Brain microvascular endothelial cell (primary cell): ENCODE data around the gene PLB1.

Experiments used
- DNase-seq: peaks from one replicate; pipeline ENCODE4 v3.0.0-alpha.2; 2020
- H3K27ac ChIP-seq: fragments of 250-450 bp; sonication (Bioruptor Pico); 2 replicates; pipeline ENCODE4 v1.5.1; 2020; ENCODE audit warnings: mild to moderate bottlenecking, moderate library complexity
- H3K27me3 ChIP-seq: fragments of 250-450 bp; sonication (Bioruptor Pico); replicated peaks from 2 replicates; pipeline ENCODE4 v1.5.1; 2020; ENCODE audit warnings: mild to moderate bottlenecking
- H3K36me3 ChIP-seq: fragments of 250-450 bp; sonication (Bioruptor Pico); replicated peaks from 2 replicates; pipeline ENCODE4 v1.5.1; 2020; ENCODE audit warnings: mild to moderate bottlenecking
- H3K4me3 ChIP-seq: 2 replicates; pipeline ENCODE4 v1.5.1; 2011; ENCODE audit warnings: low read depth, mild to moderate bottlenecking, control low read depth, low read length, moderate library complexity
- in situ Hi-C: cut with HindIII; loops from 2 replicates; pipeline ENCODE4 v1.10.0; 2017; ENCODE audit warnings: low sequenced_read_pairs, low pct_ligation_motif_present
- TF ChIP-seq, protein P1 (sequence below): IDR thresholded peaks from 2 replicates; pipeline ENCODE4 v1.5.1; 2011; ENCODE audit warnings: low read depth, mild to moderate bottlenecking, moderate library complexity, low read length, control low read depth, inconsistent platforms; ENCODE audit errors: missing control alignments

The PLB1 gene

DNA sequence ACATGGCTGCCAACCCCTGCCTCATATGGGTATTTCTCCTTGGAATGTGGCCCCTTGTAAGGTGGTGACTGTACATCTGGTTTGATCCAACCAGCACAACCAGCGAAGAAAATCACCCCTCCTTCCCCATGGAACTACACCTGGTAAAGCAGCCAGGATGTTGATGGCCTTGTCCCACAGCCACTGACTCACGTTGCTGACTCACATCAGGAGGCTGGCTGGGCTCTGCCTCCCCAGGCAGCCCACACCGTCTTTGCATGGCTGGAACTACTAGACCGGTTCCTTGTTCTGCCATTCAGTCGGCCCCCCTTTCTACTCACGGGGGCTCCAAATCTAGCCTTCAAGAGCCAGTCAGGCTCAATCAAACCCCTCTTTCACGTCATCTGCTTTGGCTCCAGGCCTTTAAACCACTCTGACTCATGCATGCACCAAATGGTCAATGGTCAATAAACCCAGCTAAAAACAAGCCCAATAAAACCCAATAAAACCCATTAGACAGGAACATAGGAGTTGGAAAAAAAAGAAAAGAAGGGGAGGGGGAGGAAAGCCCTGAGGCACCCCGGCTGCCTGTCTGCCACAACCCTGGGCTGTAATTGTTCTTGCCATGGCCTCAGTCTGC lies 114.8 kb downstream of the PLB1 start:
- Histone ChIP-seq H3K27ac (no peak overlapping the region), H3K27me3 (no peaks in the 10 kb centered on the region), H3K36me3 (no peaks in the 10 kb centered on the region), H3K4me3 (no peak overlapping the region)
- TF ChIP-seq, protein P1, sequence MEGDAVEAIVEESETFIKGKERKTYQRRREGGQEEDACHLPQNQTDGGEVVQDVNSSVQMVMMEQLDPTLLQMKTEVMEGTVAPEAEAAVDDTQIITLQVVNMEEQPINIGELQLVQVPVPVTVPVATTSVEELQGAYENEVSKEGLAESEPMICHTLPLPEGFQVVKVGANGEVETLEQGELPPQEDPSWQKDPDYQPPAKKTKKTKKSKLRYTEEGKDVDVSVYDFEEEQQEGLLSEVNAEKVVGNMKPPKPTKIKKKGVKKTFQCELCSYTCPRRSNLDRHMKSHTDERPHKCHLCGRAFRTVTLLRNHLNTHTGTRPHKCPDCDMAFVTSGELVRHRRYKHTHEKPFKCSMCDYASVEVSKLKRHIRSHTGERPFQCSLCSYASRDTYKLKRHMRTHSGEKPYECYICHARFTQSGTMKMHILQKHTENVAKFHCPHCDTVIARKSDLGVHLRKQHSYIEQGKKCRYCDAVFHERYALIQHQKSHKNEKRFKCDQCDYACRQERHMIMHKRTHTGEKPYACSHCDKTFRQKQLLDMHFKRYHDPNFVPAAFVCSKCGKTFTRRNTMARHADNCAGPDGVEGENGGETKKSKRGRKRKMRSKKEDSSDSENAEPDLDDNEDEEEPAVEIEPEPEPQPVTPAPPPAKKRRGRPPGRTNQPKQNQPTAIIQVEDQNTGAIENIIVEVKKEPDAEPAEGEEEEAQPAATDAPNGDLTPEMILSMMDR, result no peak
- DNase-seq, result peak; percentile 90
- in situ Hi-C loops, result no loop called here

- in situ Hi-C loops, result no loop called here
- no peaks in the 10 kb centered on the region for H3K36me3 ChIP-seq
- no peak for DNase-seq
Observed at GRCh38 chr2:28612131-28612812, 116.4 kb downstream of the PLB1 start.

GRCh38 chr2:28613186-28613585 lies 117.3 kb downstream of the PLB1 start:
- no peak for DNase-seq
- Histone ChIP-seq H3K27me3 (no peaks in the 10 kb centered on the region), H3K27ac (no peak overlapping the region), H3K4me3 (no peak overlapping the region), H3K36me3 (no peaks in the 10 kb centered on the region)
- in situ Hi-C loops, result no loop called here
- TF ChIP-seq, protein P1, result no peak

More at GRCh38 chr2:28612131-28612812, 116.4 kb downstream of the PLB1 start:
- no peak overlapping the region for H3K4me3 ChIP-seq
- H3K27me3 ChIP-seq, result no peaks in the 10 kb centered on the region
- H3K27ac ChIP-seq, result no peak overlapping the region
- TF ChIP-seq, protein P1, result no peak

- DNase-seq, result peak; percentile 85
- no peaks in the 10 kb centered on the region for H3K36me3 ChIP-seq
- no peaks in the 10 kb centered on the region for H3K27me3 ChIP-seq
- in situ Hi-C loops, result no loop called here
- H3K27ac ChIP-seq, result peak overlapping the region; percentile 24
- H3K4me3 ChIP-seq, result no peak overlapping the region
- TF ChIP-seq, protein P1, result no peak
Observed at GRCh38 chr2:28613633-28614501, 118.0 kb downstream of the PLB1 start.

- TF ChIP-seq, protein P1, result no peak
- no peak overlapping the region for H3K4me3 ChIP-seq
- H3K27me3 ChIP-seq, result no peaks in the 10 kb centered on the region
- H3K36me3 ChIP-seq, result no peaks in the 10 kb centered on the region
- no peak overlapping the region for H3K27ac ChIP-seq
- in situ Hi-C loops, result no loop called here
- no peak for DNase-seq
Observed at GRCh38 chr2:28615706-28616105, 119.8 kb downstream of the PLB1 start.
